ENCODE results near the gene SETD7.
A peak's percentile ranks its signal among the peaks of the same experiment; 100 is the strongest.

The SETD7 gene

GRCh38 chr4:139556071-139556723 lies at the start of gene SETD7:
Gene SETD7 (minus strand): TSS chr4:139556219. CDS start chr4:139556137, 82 bp downstream.
- DNase-seq, result no peak

GRCh38 chr4:139605516-139605915 lies 49.5 kb upstream of the SETD7 start:
- DNase-seq, result no peak

- DNase-seq, result no peak
These were observed 47.8 kb upstream of the SETD7 start for GRCh38 chr4:139603576-139604410.

DNA sequence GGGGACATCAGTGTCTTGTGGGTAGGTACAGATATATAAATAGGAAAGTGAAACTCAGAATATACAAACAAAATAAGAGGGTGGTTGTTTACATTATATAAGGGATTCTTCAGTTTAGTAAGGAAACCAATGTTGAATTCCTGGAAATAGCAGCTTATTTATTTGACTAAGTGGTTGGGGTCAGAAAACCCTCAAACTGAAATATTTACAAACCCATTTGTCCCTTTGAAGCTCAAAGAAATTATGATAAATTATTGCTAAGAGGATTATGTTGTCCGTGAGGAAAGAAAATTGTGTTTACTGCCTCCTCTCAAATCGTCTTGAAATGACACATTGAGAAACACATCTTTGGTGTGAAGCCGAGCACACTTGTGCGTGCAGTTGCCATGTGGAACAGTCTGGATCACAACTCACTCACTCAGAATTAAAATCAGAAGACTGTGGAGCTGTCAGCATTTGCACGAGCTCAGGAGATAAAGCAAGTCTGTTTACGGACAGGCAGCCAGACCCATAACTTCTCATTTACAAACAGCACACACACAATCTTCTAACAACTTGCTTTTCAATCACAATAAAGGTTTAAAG lies 46.8 kb upstream of the SETD7 start:
- DNase-seq, result no peak

DNA sequence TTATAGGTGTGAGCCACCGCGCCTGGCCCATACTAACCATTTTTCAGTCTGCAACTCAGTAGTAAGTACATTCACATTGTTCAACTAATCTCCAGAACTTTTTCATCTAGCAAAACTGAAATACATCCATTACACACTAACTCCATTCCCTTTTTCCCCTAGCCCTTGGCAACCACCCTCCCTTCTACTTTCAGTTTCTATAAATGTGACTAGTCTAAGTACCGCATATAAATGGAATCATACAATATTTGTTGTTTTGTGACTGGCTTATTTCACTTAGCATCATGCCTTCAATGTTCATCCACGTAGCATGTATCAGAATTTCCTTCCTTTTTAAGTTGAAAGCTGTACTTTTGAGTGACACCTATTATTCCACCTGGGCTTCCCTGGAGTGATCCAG lies 44.6 kb upstream of the SETD7 start:
- DNase-seq, result no peak

DNA sequence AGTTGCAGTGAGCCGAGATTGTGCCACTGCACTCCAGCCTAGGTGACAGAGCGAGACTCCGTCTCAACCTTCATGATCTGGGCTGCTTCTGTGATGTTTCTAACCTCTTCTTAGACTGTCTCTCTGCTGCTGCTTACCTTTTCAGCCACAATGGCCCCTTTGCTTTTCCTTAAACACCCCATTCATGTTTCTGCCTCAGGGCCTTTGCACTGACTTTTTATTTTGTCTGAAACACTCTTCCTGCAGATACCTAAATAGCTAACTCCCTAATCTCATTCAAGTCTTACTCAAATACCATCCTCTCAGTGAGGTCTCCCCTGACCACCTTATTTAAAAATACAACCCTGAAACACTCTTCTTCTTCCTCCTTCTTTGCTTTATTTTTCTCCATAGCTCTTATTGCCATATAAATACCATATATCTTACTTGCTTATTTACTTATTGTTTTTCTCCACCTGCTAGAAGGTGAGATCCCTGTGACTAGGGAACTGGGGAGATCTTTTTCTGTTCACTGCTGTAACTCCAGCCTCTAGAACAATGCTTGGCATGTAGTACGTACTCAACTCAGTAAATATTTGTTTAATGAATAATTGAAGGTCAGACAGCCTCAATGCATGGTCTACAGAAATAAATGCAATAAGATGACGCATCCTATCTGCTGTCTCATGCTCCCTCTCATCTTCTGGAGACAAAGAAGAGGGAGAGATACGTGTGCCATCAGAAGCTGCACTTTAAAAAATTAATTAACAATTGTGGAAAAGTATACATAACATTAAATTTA lies 43.8 kb upstream of the SETD7 start:
- DNase-seq, result no peak

- DNase-seq, result no peak
These were observed 43.1 kb upstream of the SETD7 start for GRCh38 chr4:139599076-139599475.

DNA sequence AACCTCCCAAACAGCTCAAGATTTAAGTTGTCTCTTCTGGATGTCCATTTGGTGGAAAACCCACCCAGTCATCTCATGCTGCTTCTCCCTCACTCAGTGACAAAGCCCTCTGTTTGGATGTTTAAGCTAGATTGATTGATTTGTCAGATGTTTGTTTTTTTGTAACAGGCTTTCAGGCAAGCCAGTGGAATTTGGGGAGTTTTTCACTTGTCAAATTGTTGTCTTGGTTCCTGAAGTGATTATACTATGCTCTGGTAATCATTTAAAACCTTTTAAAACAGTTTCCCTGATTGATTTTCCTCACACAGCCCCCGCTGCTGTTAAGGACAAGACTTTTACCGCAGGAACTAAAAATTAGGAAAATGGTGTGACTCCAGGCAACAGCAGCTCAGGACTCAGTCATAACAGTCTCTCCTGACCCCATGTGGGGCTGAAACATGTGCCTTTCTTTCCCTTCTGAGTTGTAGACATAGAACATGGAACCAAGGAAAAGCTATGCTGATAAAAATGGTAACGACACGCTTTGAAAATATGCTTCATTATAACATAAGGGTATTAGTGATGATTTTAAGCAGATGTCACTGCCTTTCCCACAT lies 40.8 kb upstream of the SETD7 start:
- DNase-seq, result no peak

DNA sequence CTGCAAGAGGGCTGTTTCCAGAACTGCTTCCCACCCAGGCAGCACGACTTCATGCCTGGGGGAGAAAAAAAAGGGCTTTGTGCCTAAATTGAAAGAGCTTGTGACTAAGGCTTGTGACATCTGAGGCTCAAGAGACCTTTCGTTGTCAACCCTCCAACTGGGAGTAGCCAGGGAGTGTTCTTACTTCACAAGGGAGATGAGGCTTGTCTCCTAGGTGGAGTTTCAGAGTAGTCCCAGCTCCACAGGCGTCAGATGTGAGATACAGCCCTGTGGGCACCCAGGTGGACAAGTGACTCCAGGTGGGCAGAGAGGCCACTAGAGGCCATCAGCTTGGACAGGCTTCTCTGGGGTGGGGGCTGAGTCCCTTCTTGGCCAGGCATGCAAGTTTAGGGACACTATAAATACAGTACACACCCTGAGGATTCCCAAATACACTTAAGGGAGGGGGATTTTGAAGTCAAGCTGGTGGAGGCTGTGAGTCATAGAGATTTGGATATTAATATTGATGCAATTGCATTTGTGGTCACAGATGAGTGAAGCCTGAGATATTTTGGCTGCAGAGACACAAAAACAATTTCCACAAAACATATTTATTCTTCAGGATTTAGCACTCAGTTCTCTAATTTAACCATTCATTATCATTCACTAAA lies 40.1 kb upstream of the SETD7 start:
- DNase-seq, result no peak

GRCh38 chr4:139594591-139595185 lies 38.7 kb upstream of the SETD7 start:
- DNase-seq, result no peak

DNA sequence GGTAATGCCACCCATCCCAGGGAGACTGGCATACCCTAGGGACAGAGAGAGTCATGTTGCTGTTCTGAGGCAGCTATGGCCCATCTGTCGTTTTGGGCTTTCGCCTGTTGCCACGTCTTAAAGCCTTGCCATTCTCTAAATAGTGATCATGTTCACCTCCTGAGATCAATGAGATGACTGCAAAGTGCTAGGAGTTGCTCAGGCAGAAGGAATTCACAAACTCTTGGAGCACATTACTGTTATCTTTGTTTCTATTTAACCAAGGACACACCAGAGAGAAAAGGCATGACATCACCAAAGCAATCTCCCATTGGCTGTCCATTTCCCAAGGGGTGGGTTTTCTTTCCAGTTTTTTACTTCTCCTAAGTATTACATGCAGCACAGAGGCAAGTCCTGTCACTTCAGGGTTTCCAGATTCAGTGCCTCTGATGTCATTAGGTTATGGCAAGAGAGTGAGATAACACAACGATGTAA lies 37.1 kb upstream of the SETD7 start:
- no peak for DNase-seq

GRCh38 chr4:139589336-139590018 lies 33.5 kb upstream of the SETD7 start:
- no peak for DNase-seq

GRCh38 chr4:139587446-139587845 lies 31.4 kb upstream of the SETD7 start:
- DNase-seq, result no peak

- no peak for DNase-seq
These were observed 29.5 kb upstream of the SETD7 start for GRCh38 chr4:139585473-139585872.

DNA sequence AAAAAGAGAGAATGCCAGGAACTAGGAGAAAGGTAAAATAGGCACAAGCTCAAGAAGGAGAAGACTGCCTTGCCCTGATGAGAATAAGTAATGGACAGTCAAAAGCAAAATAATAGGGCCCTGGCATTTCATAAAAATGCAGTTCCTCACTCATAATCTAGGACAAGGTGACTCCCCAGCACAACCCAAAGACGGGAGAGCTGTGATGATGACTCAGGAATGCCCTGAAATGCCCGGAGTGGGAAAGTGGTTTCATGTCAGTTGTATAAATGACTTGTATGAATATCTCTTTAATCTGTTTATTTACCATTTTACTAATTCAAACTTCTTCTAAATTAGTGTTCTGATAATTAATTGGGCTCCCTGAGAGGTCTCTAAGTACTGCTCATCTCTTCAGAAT lies 28.8 kb upstream of the SETD7 start:
- DNase-seq, result no peak

GRCh38 chr4:139584013-139584412 lies 28.0 kb upstream of the SETD7 start:
- no peak for DNase-seq

GRCh38 chr4:139582044-139582443 lies 26.0 kb upstream of the SETD7 start:
- DNase-seq, result no peak

- no peak for DNase-seq
These were observed 25.1 kb upstream of the SETD7 start for GRCh38 chr4:139581096-139581495.

DNA sequence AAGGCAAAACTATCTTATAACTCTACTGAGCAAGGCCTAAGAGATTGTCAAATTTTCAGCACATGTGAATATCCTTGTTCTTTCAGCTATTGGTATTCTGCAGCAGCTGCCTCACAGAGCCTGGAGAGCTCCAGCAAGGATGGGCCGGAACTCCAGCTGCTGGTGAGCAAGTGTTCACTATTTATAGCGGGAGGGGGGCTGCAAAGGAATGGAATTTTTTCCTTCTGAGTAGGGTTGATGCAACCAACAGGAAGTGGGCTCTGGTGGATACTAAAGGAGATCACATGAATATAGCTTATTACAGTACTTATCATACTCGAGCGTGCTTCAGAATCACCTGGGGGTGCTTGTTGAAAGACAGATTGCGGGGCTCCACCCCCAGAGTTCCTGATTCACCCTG lies 20.2 kb upstream of the SETD7 start:
- DNase-seq, result no peak

DNA sequence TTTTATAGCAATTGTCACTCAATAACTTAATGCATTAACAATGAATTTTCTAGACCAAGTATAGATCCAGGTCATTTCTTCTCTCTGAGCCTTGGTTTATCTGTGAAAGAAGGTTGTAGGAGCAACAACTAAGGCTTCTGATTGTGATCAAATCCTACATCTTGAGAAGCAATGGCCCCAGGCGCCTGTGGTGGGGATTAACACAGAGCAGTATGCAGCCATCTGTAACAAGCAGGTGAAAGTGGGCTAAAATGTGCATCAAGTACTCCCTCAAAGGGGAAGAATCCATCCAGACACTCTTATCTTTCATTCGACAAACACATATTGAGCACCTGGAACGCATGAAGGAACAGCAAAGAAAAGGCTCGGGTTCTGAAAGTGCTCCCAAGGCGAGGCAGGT lies 19.1 kb upstream of the SETD7 start:
- peak; percentile 42 for DNase-seq

DNA sequence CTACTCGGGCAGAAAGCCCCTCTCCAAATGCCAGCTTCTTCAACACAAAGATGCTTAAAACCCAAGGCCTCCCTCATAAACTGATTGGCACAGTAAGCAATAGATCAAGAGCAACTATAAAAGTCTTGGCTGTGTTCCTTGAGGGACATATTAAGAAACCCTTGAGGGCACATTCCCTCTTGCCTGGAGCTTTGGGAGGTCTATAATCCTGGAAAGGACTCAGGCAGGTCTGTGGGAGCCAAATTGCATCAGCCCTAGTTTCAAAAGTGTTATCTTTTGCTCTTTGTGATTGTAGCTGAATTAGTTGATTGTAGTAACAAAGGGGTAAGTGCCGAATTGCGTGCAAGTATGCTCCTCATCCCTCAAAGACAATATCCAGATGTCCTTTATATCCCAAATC lies 18.6 kb upstream of the SETD7 start:
- DNase-seq, result no peak

Measured in NCI-H187 treated with DMSO at 0.1 percent for 48 hours (cell line).